Caco-2 (cell line): ENCODE data around the gene ST8SIA1. TPM values are rescaled to one million over a fixed set of nuclear protein-coding genes. Genes with fewer than 3 reads are reported as not detected.

Experiments
- BruUV-seq: library from RNA; stranded (reverse); fragments of 400-500 nt; replicated peaks from 2 replicates; lab custom pipeline; 2021; lab: Mats Ljungman, UMichigan
- CTCF ChIA-PET: fragments of 300-600 bp; sonication (Branson Sonifier 250); formaldehyde crosslinking; loops from one replicate; lab custom pipeline; 2022; ENCODE audit warnings: antibody characterized with exemption; lab: Charles Lee
- POLR2A ChIA-PET: fragments of 300-600 bp; sonication (Branson Sonifier 250); formaldehyde crosslinking; loops from one replicate; lab custom pipeline; 2022; ENCODE audit warnings: antibody characterized with exemption; lab: Charles Lee
- DNase-seq, 2 experiments: peaks; one replicate each; pipeline versions ENCODE4 v3.0.0 to v3.0.0-alpha.2; 2020 to 2022
- H3K27me3 ChIP-seq: replicated peaks from 2 replicates; pipeline ENCODE4 v1.6.0; 2011; ENCODE audit warnings: low read length; ENCODE audit not compliant: control insufficient read depth, insufficient read depth
- H3K36me3 ChIP-seq: 2 replicates; pipeline ENCODE4 v1.5.1; 2011; ENCODE audit warnings: low read length; ENCODE audit not compliant: control insufficient read depth, insufficient read depth
- H3K4me1 ChIP-seq: fragments of 250-450 bp; sonication (Bioruptor Pico); 2 replicates; pipeline ENCODE4 v1.5.1; 2020; ENCODE audit warnings: mild to moderate bottlenecking
- H3K4me3 ChIP-seq: 2 replicates; pipeline ENCODE4 v1.5.1; 2011; ENCODE audit warnings: low read depth, mild to moderate bottlenecking, control low read depth, low read length
- H3K9me3 ChIP-seq: fragments of 250-450 bp; sonication (Bioruptor Pico); 2 replicates; pipeline ENCODE4 v1.5.1; 2020; ENCODE audit warnings: mild to moderate bottlenecking, moderate library complexity
- H3K27ac Mint-ChIP-seq: one replicate; pipeline ENCODE4 v1.8.0; 2022; ENCODE audit warnings: mixed read lengths; ENCODE audit not compliant: unreplicated experiment
- H3K27me3 Mint-ChIP-seq: one replicate; pipeline ENCODE4 v1.8.0; 2022; ENCODE audit warnings: mixed read lengths; ENCODE audit not compliant: insufficient read depth, unreplicated experiment
- H3K36me3 Mint-ChIP-seq: one replicate; pipeline ENCODE4 v1.8.0; 2022; ENCODE audit warnings: mild to moderate bottlenecking, mixed read lengths; ENCODE audit not compliant: insufficient read depth, unreplicated experiment
- H3K4me1 Mint-ChIP-seq: one replicate; pipeline ENCODE4 v1.8.0; 2022; ENCODE audit warnings: low read depth, mixed read lengths; ENCODE audit not compliant: unreplicated experiment
- H3K4me3 Mint-ChIP-seq: one replicate; pipeline ENCODE4 v1.8.0; 2022; ENCODE audit warnings: mild to moderate bottlenecking, moderate library complexity, mixed read lengths; ENCODE audit not compliant: unreplicated experiment
- H3K9me3 Mint-ChIP-seq: one replicate; pipeline ENCODE4 v1.8.0; 2022; ENCODE audit warnings: mixed read lengths; ENCODE audit not compliant: unreplicated experiment
- CTCF ChIP-seq, 2 experiments: fragments of 200-600 bp in 1 of 2; IDR thresholded peaks; 1 replicate in 1 of 2; 2 replicates in 1 of 2; pipeline versions ENCODE4 v1.5.1 to v1.8.0; 2011 to 2022; ENCODE audit warnings: antibody characterized with exemption in 1 of 2, control low read depth in 1 of 2, inconsistent platforms in 1 of 2, low read depth in 1 of 2, low read length in 1 of 2, mild to moderate bottlenecking in 1 of 2, moderate library complexity in 1 of 2; ENCODE audit not compliant: insufficient read depth in 1 of 2, severe bottlenecking in 1 of 2, unreplicated experiment in 1 of 2
- intact Hi-C: fragments of 100-400 bp; cut with micrococcal nuclease; formaldehyde crosslinking; loops from one replicate; pipeline ENCODE4 v1.10.0; 2022; ENCODE audit not compliant: unreplicated experiment
- total RNA-seq: library from RNA; stranded (reverse); gene quantifications from 2 replicates; pipeline ENCODE4 v1.2.3, GENCODE V29; 2022

Gene ST8SIA1
- total RNA-seq, 1 experiment from 2014 or later, result not detected

- no TSS peak for BruUV-seq
- Histone ChIP-seq H3K4me1 (no peaks in the 10 kb centered on the region), H3K36me3 (no peaks in the 10 kb centered on the region), H3K9me3 (no peaks in the 10 kb centered on the region), H3K4me3 (no peak overlapping the region), H3K27me3 (no peaks in the 10 kb centered on the region)
- no peaks in the 10 kb centered on the region for H3K36me3 Mint-ChIP-seq
- H3K27ac Mint-ChIP-seq, result no peak overlapping the region
- intact Hi-C loops, result no loop called here
- no peak for TF ChIP-seq CTCF (IDR thresholded peaks at IDR 0.05; ENCODE audit: insufficient read depth in 1 of 2, low read depth in 1 of 2, low read length in 1 of 2, severe bottlenecking in 1 of 2, unreplicated experiment in 1 of 2)
- no peaks in the 10 kb centered on the region for H3K4me1 Mint-ChIP-seq
- DNase-seq, result no peak
- ChIA-PET POLR2A (no interaction called here), CTCF (no interaction called here)
- H3K9me3 Mint-ChIP-seq, result no peaks in the 10 kb centered on the region
- peaks cover 18% of the 10 kb centered on the region for H3K27me3 Mint-ChIP-seq
- no peak overlapping the region for H3K4me3 Mint-ChIP-seq
Observed at GRCh38 chr12:22266101-22266500, 68.4 kb downstream of the ST8SIA1 start.

GRCh38 chr12:22264380-22264779 is 70.1 kb downstream of the ST8SIA1 start:
- no peak overlapping the region for H3K4me3 ChIP-seq
- Mint-ChIP-seq H3K4me1 (no peaks in the 10 kb centered on the region), H3K9me3 (no peaks in the 10 kb centered on the region), H3K27me3 (peaks cover 18% of the 10 kb centered on the region), H3K36me3 (no peaks in the 10 kb centered on the region), H3K4me3 (no peak overlapping the region), H3K27ac (no peak overlapping the region)
- intact Hi-C loops, result no loop called here
- no peaks in the 10 kb centered on the region for H3K4me1 ChIP-seq
- TF ChIP-seq CTCF (IDR thresholded peaks at IDR 0.05; ENCODE audit: insufficient read depth in 1 of 2, low read depth in 1 of 2, low read length in 1 of 2, severe bottlenecking in 1 of 2, unreplicated experiment in 1 of 2), result no peak
- DNase-seq, result no peak
- no peaks in the 10 kb centered on the region for H3K27me3 ChIP-seq
- no peaks in the 10 kb centered on the region for H3K9me3 ChIP-seq
- ChIA-PET CTCF (no interaction called here), POLR2A (no interaction called here)
- no peaks in the 10 kb centered on the region for H3K36me3 ChIP-seq
- BruUV-seq, result no TSS peak

GRCh38 chr12:22262309-22262708 is 72.2 kb downstream of the ST8SIA1 start:
- TF ChIP-seq CTCF (IDR thresholded peaks at IDR 0.05; ENCODE audit: insufficient read depth in 1 of 2, low read depth in 1 of 2, low read length in 1 of 2, severe bottlenecking in 1 of 2, unreplicated experiment in 1 of 2), result no peak
- no peak overlapping the region for H3K4me3 Mint-ChIP-seq
- H3K27me3 Mint-ChIP-seq, result peaks cover 18% of the 10 kb centered on the region
- H3K9me3 ChIP-seq, result no peaks in the 10 kb centered on the region
- BruUV-seq, result no TSS peak
- intact Hi-C loops, result no loop called here
- no peaks in the 10 kb centered on the region for H3K9me3 Mint-ChIP-seq
- ChIA-PET POLR2A (interaction anchor here (0.6 kb wide), 1 partner anchor 53 kb away, joined by 3 read pairs; no protein-coding TSS in a partner anchor), CTCF (interaction anchor here (1.2 kb wide), 1 partner anchor 564 kb away, joined by 3 read pairs; no protein-coding TSS in a partner anchor)
- no peak overlapping the region for H3K27ac Mint-ChIP-seq
- DNase-seq, result no peak
- H3K4me1 Mint-ChIP-seq, result no peaks in the 10 kb centered on the region
- H3K27me3 ChIP-seq, result no peaks in the 10 kb centered on the region
- H3K4me3 ChIP-seq, result no peak overlapping the region
- no peaks in the 10 kb centered on the region for H3K4me1 ChIP-seq
- no peaks in the 10 kb centered on the region for H3K36me3 Mint-ChIP-seq
- no peaks in the 10 kb centered on the region for H3K36me3 ChIP-seq
